H1 (cell line): ENCODE data around the gene CRYBB1.

Experiments used
- POLR2AphosphoS5 ChIP-seq: IDR thresholded peaks from 2 replicates; pipeline ENCODE4 v1.6.1; 2011; ENCODE audit warnings: low read depth, low read length
- RFX5 ChIP-seq: IDR thresholded peaks from 2 replicates; pipeline ENCODE4 v1.6.1; 2011; ENCODE audit warnings: low read depth, low read length, improper control_type of control experiment, borderline replicate concordance
- SUZ12 ChIP-seq: fragments of 200-600 bp; sonication (generic); IDR thresholded peaks from 2 replicates; pipeline ENCODE4 v1.6.1; 2012; ENCODE audit warnings: mild to moderate bottlenecking, inconsistent platforms, low read length, moderate library complexity, mixed read lengths
- TF ChIP-seq, protein P1 (sequence below): fragments of 300-600 bp; sonication (generic); IDR thresholded peaks from 2 replicates; pipeline ENCODE4 v1.7.1; 2012; ENCODE audit warnings: low read length, moderate library complexity, mild to moderate bottlenecking, inconsistent platforms; ENCODE audit not compliant: insufficient replicate concordance

DNA sequence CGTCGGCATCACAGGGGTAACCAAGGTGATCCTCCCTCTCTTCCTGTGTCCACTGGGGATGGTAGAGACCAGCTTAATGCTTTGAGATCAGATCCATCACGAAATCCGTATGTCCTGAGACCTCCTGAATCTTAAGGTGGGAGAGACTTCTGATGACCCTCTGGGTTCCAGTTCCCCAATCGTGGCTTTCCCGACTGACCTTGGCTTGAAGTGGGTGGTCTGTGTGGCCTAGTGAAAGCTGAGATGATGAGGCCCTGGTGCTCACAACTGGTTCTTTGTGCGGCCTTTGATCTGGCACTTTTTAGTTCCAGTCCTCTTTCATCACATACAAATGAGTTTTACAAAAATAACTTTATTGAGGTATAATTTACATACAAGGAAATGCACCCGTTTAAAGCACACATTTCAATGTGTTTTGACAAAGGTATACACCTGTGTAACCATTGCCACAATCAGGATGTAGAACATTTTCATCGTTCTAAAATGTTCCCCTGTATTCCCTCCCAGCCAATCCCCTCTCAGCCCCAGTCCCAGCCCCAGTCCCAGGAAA lies 45.6 kb upstream of the CRYBB1 start:
- TF ChIP-seq, protein P1, sequence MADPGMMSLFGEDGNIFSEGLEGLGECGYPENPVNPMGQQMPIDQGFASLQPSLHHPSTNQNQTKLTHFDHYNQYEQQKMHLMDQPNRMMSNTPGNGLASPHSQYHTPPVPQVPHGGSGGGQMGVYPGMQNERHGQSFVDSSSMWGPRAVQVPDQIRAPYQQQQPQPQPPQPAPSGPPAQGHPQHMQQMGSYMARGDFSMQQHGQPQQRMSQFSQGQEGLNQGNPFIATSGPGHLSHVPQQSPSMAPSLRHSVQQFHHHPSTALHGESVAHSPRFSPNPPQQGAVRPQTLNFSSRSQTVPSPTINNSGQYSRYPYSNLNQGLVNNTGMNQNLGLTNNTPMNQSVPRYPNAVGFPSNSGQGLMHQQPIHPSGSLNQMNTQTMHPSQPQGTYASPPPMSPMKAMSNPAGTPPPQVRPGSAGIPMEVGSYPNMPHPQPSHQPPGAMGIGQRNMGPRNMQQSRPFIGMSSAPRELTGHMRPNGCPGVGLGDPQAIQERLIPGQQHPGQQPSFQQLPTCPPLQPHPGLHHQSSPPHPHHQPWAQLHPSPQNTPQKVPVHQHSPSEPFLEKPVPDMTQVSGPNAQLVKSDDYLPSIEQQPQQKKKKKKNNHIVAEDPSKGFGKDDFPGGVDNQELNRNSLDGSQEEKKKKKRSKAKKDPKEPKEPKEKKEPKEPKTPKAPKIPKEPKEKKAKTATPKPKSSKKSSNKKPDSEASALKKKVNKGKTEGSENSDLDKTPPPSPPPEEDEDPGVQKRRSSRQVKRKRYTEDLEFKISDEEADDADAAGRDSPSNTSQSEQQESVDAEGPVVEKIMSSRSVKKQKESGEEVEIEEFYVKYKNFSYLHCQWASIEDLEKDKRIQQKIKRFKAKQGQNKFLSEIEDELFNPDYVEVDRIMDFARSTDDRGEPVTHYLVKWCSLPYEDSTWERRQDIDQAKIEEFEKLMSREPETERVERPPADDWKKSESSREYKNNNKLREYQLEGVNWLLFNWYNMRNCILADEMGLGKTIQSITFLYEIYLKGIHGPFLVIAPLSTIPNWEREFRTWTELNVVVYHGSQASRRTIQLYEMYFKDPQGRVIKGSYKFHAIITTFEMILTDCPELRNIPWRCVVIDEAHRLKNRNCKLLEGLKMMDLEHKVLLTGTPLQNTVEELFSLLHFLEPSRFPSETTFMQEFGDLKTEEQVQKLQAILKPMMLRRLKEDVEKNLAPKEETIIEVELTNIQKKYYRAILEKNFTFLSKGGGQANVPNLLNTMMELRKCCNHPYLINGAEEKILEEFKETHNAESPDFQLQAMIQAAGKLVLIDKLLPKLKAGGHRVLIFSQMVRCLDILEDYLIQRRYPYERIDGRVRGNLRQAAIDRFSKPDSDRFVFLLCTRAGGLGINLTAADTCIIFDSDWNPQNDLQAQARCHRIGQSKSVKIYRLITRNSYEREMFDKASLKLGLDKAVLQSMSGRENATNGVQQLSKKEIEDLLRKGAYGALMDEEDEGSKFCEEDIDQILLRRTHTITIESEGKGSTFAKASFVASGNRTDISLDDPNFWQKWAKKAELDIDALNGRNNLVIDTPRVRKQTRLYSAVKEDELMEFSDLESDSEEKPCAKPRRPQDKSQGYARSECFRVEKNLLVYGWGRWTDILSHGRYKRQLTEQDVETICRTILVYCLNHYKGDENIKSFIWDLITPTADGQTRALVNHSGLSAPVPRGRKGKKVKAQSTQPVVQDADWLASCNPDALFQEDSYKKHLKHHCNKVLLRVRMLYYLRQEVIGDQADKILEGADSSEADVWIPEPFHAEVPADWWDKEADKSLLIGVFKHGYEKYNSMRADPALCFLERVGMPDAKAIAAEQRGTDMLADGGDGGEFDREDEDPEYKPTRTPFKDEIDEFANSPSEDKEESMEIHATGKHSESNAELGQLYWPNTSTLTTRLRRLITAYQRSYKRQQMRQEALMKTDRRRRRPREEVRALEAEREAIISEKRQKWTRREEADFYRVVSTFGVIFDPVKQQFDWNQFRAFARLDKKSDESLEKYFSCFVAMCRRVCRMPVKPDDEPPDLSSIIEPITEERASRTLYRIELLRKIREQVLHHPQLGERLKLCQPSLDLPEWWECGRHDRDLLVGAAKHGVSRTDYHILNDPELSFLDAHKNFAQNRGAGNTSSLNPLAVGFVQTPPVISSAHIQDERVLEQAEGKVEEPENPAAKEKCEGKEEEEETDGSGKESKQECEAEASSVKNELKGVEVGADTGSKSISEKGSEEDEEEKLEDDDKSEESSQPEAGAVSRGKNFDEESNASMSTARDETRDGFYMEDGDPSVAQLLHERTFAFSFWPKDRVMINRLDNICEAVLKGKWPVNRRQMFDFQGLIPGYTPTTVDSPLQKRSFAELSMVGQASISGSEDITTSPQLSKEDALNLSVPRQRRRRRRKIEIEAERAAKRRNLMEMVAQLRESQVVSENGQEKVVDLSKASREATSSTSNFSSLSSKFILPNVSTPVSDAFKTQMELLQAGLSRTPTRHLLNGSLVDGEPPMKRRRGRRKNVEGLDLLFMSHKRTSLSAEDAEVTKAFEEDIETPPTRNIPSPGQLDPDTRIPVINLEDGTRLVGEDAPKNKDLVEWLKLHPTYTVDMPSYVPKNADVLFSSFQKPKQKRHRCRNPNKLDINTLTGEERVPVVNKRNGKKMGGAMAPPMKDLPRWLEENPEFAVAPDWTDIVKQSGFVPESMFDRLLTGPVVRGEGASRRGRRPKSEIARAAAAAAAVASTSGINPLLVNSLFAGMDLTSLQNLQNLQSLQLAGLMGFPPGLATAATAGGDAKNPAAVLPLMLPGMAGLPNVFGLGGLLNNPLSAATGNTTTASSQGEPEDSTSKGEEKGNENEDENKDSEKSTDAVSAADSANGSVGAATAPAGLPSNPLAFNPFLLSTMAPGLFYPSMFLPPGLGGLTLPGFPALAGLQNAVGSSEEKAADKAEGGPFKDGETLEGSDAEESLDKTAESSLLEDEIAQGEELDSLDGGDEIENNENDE, result no peak
- TF ChIP-seq RFX5, result no peak
- no peak for TF ChIP-seq POLR2AphosphoS5
- TF ChIP-seq SUZ12, result no peak
